ENCODE measurements around the gene TRAPPC14.

DNA sequence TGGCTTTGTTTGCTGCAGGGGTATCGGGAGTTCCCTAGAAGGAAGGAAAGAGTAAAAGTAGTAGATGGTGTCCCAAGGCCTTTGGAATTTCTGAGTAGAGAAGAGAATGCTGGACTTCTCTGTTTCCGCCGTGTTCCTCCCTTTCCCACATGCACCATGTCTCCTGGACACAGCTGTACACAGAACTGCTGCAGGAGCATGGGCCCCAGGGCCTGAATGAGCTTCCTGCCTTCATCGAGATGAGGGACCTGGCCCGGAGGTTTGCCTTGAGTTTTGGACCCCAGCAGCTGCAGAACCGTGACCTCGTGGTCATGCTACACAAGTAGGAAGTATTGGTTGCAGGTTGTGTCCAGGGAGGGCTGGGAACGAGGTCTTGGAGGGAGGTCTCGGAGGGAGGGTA, 45.9 kb upstream of the TRAPPC14 start:
- TF ChIP-seq, protein P1, sequence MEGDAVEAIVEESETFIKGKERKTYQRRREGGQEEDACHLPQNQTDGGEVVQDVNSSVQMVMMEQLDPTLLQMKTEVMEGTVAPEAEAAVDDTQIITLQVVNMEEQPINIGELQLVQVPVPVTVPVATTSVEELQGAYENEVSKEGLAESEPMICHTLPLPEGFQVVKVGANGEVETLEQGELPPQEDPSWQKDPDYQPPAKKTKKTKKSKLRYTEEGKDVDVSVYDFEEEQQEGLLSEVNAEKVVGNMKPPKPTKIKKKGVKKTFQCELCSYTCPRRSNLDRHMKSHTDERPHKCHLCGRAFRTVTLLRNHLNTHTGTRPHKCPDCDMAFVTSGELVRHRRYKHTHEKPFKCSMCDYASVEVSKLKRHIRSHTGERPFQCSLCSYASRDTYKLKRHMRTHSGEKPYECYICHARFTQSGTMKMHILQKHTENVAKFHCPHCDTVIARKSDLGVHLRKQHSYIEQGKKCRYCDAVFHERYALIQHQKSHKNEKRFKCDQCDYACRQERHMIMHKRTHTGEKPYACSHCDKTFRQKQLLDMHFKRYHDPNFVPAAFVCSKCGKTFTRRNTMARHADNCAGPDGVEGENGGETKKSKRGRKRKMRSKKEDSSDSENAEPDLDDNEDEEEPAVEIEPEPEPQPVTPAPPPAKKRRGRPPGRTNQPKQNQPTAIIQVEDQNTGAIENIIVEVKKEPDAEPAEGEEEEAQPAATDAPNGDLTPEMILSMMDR (IDR thresholded peaks at IDR 0.05): no peak
- TF ChIP-seq POLR2A (IDR thresholded peaks at IDR 0.05): no peak
- no peak for TF ChIP-seq POLR2AphosphoS5 (IDR thresholded peaks at IDR 0.05)

Measured in suprapubic skin (tissue), 4 donors.